Hypothalamus (tissue), 51 donors: ENCODE results near the gene RAB17.
A peak's percentile ranks its signal among the peaks of the same experiment; 100 is the strongest.

Experiments
- DNase-seq, 51 donors: peaks; one replicate each; lab custom pipeline; 2025; lab: John Stamatoyannopoulos, UW

Gene RAB17

DNA sequence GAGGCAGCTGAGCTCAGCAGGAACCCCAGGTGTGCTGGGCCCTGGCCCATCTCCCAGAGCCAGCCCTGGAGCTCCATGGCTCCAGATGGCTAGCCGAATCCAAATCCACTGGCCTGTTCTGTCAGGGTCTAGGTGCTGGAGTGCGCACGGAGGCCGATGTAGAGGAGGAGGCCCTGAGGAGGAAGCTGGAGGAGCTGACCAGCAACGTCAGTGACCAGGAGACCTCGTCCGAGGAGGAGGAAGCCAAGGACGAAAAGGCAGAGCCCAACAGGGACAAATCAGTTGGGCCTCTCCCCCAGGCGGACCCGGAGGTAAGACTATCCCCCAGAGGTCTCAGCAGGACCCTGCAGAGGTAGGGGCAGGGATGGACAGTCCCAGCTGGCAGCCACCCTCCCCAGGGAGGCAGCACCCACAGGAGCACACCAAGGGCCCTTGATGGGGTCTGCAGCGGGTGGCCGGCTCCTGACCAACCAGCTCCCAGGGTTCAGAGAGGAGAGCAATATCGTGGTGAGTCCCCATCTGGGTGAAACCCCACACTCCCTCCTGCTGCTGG lies 50.2 kb downstream of the RAB17 start:
- DNase-seq = no peak

DNA sequence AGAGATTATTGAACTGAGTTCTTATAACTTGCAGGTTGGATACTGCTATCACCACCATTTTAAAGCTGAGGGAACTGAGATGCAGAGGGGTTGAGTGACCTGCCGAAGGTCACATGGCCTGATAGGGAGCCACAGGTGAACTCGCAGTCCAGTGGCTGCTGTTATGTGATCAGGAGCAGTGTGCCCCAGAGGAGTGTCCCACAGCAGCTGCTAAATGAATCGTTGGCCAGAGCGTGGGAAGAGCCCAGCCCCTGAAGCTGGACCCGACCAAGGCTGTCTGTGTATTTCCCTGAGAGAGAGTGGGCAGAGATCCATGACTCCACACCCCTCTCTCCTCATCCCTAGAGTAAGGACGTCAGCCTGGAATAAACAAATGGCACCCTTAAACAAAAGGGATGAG lies 50.9 kb downstream of the RAB17 start:
- no peak for DNase-seq

DNA sequence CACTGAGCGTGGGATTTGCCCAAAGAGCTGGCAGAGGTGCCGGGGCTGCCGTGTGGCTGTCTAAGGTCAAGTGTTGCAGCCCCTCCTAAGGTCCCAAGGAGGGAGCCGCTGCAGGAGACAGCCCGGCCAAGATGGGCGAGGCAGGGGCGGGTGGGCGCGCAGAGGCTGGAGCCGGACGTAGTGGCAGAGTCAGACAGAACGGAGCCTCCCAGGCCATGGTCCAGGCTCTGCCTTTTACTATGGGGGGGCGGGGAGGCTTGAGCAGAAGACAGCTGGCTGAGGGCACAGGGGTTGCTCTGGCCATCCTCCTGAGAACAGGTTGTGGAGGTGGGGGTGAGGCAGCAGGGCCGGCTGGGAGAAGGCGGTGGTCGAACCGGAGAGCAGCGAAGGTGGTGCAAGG lies 51.6 kb downstream of the RAB17 start:
- DNase-seq = no peak

DNA sequence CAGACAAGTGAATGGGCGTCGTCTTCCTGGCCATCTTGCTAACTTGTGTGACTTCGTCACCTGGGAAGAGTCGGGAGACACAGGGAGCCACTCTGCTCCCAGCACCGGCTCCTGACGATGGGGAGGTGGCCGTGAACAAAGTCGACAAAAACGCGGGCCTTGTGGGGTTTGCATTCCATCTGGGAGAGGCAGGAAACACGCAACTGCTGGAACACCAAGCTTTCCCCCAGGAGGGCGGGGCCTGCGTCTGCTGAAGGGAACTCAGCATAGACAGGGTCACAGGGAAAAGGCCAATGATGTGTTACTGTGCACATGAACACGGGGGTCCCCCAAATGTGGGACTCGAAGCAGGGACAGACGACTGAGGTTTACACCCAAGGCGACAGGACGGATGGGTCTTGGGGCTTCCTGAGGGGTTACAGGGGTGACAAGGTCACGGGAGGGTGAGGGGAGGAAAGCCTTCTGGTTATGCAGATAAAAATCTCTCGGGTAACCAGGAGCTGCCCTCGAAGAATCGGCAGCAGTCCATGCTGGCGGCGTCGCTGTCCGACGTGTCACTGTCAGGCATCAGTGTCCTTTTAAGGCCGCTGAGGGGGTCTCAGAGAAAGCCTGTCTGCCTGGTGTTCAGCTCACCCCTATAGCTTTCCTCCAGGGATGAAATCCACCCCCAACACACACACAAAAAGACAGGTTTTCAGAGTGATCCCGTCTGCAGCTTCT lies 52.4 kb downstream of the RAB17 start:
- DNase-seq = no peak

DNA sequence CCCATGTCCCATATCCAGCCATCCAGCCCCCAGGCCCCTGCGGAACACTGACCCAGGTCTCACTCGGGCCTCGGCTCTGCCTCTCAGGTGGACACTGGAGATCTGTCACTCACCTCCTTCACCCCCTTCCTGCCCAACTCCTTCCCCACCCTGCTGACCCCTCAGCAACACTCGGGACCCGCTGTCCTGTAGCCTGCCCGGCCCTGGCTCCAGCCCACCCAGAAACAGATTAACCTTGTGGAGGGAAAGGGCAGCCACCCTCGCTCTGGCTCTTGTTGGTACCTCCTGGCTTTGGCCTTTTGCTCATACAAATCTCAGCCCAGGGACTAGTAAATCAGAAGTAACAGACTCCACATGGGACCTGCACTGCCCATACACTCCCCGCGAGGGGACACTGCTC lies 53.9 kb downstream of the RAB17 start:
- DNase-seq = no peak

DNA sequence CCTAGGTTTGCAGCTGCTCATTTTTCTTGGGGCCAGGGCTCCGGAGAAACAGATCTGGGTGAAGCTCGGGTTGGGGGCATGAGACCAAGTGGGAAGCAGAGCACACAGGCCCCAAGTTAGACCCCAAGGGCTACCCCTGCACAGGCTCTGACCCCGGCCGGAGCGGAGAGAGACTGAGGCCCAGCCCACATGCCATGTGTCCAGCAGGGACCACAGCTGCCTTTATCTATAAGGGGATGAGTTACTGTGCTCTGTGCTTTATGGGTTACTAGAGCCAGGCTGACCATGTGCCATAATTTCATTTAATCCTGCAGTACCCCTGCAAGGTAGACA lies 54.5 kb downstream of the RAB17 start:
- no peak for DNase-seq

DNA sequence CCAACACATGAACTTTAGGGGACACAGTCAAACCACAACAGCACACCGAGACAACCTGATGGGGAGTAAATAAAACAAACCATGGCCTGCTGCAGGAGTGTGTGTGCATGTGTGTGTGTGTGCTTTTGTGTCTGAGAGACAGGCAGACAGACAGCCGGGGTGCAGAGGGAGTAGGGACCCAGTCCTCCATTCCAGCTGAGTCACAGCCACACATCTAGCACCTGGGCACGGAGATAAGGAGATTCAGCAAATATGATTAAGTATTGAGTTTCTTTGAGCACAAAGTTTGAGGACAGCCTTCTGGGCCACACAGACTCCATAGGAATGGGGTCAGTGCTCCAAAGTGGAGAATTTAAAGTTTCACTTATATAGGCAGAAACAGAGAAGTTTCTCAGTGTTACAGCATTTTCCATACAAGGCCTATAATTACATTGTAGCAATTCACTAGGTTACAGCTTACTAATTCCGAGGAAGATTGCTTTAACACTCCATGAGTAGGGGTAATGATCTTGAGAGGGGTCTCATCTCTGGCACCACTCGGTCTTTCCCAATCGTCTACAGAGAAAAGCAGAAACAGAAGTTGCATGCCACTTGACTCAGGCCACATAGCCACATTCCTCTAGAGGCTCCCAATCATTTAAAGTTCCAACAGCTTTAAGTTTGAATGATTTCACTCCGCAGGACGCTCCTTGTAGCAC lies 55.0 kb downstream of the RAB17 start:
- no peak for DNase-seq

DNA sequence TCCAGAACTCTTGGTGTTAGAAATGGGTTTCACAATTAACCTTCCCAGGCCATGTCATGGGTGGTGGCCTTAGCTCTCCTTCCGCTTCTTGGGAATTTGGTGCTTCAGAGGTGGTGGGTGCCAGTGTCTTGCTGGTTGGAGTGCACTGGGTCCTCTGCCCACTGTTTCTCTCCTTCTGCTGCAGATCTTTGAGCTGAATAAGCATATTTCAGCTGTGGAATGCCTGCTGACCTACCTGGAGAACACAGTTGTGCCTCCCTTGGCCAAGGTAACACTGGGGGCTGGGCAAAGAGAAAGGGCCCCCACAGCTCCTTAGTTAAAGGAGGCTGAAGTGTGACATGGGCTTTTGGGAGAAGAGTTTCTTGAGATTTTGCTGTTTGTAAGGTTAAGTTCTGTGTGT lies 56.2 kb downstream of the RAB17 start:
- DNase-seq = no peak

DNA sequence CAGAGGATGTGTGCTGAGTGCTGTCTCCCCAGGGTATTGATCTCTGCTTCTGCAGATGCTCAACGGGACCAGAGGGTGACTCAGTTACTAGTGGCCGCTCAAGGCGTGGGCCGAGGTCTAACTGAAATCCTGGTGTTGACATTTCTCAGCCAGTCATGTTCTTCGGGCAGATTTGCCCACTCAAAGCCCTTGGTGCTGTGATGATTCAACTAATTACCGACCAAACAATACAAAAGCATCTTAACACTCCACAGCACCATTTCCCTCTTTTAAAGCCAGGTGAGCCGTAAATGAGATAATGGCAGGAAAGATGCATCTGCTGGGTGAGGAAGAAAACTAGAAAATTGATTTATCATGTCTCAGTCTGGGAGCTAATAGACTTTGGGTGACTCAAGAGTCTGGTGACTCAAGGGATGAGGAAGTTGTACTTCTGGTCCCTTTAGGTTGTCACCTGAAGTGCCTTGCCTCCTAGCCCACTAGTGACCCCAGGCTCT lies 56.8 kb downstream of the RAB17 start:
- DNase-seq = no peak

DNA sequence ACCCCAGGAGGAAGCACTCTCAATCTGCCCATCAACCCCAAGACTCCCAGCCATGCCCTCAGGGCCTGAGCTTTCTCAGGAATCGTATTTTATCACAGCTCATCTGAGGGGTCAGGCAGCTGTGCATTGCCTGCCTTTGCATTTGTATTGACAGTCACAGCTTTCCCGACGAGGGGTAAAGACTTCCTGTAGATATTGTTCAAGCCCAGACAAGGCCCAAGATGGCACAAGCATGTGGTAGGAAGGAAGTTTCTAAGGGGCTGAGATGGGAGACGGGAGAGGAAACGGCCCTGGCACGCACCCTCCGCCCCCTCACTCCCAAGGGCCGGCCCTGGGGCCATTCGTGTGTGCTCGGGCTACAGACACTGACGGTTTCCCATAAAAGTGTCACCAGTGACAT lies 58.4 kb downstream of the RAB17 start:
- DNase-seq = no peak

DNA sequence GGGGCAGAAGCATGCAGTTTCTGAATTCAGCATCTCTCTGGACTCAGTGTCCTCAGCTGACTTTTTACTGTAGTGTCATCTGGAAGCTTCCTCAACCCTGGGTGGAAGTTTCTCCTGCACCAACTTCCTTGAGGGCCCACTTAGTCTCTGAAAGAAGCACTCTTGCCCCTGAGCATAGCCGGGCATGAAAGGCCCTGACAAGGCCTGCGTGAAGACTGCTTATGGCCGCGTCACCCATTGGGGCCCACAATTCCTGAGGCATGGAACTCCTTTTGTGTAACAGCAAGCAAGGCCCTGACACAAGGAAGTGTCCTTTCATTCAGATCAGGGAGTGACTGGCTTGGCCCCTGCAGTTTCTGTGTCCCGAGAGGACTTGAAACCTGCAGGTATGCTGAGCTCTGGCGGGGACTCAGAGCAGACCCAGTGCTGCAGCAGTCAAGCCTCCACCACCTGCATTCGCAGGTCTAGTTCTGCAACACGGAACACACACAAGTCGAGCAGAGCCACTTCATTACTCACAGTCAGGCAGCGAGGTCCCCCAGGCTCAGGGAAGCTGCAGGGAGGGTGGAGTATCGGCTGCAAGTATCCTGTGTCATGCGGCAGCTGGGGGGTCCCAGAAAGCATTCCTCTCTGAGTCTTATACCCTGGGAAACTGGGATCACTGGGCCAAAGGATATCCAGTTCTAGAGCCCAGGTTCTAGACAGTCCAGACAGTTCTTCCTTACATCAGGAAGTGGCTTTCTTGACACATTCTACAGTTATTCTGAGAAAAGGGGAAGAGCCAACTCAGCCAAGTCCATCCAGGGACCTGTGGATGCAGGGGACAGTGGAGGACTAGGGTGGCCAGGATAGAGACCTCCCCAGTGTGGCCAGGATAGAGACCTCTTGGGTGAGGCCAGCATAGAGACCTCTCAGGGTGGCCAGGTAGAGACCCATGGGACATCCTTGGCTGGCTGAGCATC lies 59.8 kb downstream of the RAB17 start:
- DNase-seq = no peak

DNA sequence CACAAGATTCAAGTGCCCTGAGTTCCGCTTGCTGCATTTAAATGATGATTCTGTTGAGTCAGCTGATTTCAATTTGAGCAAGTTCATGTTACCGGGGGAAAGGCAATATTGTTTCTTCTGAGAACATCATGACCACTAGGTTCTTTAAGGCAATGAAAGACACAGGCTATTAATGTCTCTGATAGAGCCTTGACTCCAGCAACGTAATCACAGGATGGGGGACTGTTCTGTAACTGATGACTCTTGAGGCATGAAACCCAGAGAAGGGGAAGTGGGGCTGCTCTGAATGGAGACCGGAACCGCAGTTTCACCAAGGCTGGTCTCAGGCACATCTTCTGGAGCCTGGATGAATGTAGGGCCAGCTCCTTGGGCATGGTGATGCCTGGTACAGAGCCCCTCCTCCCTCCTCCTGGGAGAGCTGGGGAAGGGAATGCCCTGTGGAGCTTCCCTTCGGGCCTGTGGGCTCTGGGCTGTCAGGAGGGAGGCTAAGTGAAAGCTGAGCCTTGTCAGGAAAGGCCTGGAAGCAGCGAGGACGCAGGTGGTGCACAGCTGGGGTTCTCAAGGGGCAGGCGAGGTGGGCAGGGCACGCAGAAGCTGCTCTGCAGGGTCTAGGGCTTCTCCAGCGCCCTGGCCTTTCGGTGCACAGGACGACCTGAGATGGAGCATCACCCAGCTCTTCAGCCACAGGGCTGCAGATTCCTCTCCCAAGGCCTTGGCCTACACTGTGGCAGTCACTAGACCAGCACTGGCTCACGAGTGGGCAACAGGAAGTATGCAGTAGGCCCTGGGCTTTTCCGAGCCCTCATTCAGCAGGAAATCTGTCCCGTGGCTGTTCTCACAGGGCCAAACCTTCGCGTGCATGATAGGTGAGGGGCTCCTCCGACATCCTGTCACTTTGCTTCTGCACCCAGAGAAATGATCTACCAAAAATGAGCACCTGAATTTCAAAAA lies 60.8 kb downstream of the RAB17 start:
- DNase-seq = peak in 5 of 51 donors; percentile 4 to 13 (median 9)

DNA sequence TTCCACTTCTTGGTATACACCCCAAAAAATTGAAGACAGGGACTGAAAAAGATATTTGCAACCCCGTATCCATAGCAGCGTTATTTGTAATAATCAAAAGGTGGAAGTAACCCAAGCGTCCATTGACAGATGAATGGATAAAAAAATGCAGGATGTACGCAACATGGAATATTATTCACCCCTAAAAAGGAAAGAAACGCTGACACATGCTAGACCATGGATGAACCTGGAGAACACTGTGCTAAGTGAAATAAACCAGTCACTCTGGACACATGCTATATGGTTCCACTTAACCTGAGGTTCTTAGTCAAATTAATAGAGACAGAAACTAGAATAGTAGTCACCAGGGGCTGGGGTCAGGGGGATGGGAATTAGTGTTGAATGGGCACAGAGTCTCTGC lies 62.8 kb downstream of the RAB17 start:
- DNase-seq = no peak

DNA sequence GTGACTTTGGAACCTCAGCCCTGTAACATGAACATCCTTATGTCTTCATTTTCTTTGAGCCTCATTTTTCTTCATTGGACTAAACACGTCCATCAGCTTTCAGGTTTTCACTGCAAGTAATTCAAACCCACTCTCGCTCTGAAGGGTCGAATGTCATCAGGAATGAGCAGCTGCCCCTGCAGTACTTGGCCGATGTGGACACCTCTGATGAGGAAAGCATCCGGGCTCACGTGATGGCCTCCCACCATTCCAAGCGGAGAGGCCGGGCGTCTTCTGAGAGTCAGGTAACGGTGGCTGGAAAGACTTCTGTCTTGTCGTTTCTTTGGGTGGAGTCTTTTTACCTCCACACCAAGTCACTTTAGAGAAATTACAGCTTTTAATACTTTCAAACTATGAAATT lies 63.3 kb downstream of the RAB17 start:
- no peak for DNase-seq

DNA sequence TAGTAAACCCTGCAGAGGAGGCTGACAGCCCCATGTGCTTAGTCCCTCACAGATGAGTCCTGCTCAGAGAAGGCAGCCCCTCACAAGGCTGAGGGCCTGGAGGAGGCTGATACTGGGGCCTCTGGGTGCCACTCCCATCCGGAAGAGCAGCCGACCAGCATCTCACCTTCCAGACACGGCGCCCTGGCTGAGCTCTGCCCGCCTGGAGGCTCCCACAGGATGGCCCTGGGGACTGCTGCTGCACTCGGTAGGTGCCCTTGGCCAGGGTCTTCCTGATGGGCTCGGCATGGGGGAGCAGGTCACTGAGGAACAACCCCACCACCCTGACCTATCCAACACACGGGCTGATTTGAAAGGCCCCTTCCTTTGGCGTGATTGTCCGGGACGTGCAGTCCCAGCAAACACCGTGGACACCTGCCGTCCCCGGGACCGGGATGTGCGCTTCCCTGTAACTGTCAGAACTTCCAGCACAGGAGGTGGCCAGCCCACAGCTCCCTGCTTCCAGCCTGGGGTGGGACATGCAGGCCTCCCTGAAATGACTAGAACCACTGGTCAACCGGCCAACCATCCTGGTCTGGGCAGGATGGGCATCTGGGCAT lies 64.9 kb downstream of the RAB17 start:
- no peak for DNase-seq

DNA sequence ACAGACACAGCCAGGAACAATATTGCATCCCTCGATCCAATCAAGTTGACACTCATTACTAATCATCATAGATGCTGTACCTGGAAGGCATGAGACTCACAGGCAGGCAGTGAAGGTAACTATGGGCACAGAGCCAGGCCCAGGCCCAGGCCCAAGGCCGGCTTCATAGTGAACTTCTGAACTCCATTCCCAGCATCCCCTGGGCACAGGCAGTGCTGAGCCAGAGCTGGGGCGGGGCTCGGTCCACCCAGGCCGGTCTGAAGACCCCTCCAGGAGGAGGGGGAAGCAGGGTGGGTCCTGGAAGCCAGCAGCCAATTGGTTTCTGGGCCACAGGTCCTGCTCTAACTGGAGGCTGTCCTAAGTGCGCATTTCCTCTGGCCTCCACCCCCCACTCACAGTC lies 65.9 kb downstream of the RAB17 start:
- no peak for DNase-seq
